ENCODE data around the gene DNASE1L1.

The DNASE1L1 gene

GRCh38 chrX:154441564-154441963 is 32.5 kb upstream of the DNASE1L1 start:
- no peak for TF ChIP-seq CTCF (IDR thresholded peaks at IDR 0.05; ENCODE audit: extremely low read depth, missing control alignments)
- no peak for DNase-seq (ENCODE audit: low spot score)

DNA sequence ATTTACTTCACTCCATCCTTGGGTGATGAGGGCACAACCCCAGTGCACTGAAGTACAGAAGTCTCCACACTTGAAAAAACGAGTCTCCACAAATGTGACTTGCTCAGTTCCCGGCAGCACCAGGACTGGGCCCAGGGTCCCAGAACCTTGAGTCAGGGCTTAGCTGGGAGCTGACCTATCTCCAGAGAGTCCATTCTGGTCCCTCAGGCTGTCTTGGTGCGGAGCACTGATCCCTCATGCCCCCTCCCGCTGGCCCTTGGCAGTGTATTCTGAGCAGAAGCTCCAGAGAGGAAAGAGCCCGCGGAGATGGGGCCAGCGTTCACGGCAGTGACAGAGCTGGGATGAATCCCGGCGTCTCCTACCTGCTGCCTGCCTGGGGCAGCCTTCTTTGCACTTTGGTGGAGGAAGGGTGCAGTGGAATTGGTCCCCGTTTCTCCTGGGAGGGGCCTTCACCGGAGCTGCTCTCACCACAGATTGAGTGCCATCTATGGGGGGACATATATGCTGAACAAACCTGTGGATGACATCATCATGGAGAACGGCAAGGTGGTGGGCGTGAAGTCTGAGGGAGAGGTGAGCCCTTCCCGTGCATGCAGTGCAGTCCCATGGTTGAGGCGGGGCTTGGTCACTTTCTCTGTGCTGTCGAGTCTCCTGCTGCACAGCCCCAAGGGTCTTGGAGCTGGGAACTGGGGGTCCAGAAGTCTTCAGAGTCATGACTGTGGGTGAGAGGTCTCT is 31.7 kb upstream of the DNASE1L1 start:
- DNase-seq (ENCODE audit: low spot score): no peak
- TF ChIP-seq CTCF (IDR thresholded peaks at IDR 0.05; ENCODE audit: extremely low read depth, missing control alignments): no peak

GRCh38 chrX:154439841-154440240 is 30.8 kb upstream of the DNASE1L1 start:
- no peak for TF ChIP-seq CTCF (IDR thresholded peaks at IDR 0.05; ENCODE audit: extremely low read depth, missing control alignments)
- DNase-seq (ENCODE audit: low spot score): no peak

DNA sequence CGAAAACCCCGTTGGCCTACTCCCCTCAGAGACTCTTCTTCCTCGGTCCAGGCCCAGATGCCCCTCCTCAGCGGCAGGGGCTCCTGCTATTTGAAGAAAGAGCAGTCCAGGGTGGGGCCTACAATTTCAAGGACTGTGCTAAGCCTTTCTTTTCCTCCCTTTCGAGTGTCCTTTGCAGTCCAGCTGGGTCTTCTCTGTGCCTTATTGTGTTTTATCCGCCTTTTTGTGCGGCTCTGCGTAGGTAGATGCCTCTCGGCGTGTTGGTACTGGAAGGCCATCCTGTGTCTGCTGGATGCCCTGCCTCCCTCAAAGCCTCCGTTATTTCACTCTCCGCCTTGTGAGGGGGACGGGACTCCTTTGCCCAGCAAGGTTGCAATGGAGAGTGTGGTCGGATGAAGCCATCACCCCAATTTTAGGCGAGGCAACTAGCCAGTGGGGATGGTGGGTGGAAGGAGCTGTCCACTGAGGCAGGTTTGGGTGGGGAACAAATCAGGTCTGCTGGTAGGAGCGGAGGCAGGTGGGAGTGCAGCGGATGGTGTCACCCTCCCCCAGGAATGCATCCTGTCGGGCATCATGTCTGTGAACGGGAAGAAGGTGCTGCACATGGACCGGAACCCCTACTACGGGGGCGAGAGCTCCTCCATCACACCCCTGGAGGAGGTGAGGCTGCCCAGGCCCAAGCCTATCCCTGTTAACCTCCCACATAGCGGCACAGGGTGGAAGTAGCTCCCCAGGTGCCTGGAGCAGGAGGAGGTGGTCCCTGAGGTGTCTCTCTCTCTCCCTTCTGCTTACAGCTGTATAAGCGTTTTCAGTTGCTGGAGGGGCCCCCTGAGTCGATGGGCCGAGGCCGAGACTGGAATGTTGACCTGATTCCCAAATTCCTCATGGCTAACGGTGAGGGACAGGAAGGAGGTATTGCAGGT is 29.2 kb upstream of the DNASE1L1 start:
- no peak for DNase-seq (ENCODE audit: low spot score)
- no peak for TF ChIP-seq CTCF (IDR thresholded peaks at IDR 0.05; ENCODE audit: extremely low read depth, missing control alignments)

GRCh38 chrX:154436983-154437752 is 28.1 kb upstream of the DNASE1L1 start, which contains the start of gene GDI1:
GDI1 (plus strand) TSS chrX:154437154; CDS start chrX:154437255, 101 bp downstream.
- TF ChIP-seq CTCF (IDR thresholded peaks at IDR 0.05; ENCODE audit: extremely low read depth, missing control alignments): no peak
- DNase-seq (ENCODE audit: low spot score): peak; percentile 78

GRCh38 chrX:154436374-154436982 is 27.4 kb upstream of the DNASE1L1 start:
- peak; percentile 90 for DNase-seq (ENCODE audit: low spot score)
- TF ChIP-seq CTCF (IDR thresholded peaks at IDR 0.05; ENCODE audit: extremely low read depth, missing control alignments): no peak
